Measurements from ENCODE around the gene ZMYM1.
"Not testable (repeated sequence)": the region's sequence is repeated elsewhere in the genome, so short reads cannot be mapped to it uniquely, and the experiment has no call there.

ZMYM1 gene

DNA sequence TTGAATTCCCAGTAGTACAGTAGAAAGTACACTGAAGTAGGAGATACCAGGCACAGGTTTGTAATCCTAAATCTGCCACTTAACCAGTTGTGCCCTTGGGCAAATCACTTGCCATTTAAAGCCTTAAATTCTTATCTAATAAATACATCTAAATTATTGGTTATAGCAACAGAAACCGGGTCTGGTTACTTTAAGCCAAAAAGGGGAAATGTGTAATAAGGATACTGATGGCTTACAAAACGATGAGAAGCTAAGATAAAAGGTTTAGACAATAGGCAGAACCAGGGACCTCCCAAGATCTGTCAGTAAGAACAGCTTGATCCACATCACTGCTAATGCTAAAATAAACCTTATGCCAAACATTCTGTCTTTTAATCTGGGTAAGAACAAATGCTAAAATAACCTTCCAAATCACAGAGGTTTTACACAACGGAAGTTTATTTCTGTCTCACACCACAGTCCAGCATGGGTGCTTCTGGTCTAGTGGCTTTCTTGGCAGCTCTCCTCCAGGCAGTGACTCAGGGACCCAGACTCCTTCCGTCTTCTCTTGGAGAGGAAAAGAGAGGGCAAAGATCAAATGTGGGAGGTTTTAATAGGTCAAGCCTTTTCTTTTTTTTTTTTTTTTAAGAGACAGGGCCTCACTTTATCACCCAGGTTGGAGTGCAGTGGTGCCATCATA, 16.5 kb upstream of the ZMYM1 start:
- no peaks in the 10 kb centered on the region for H3K36me3 ChIP-seq (replicated peaks)
- H3K27ac ChIP-seq = peak overlapping the region; percentile 22
- peak; percentile 82 for DNase-seq
- in situ Hi-C loops (cut with HindIII; ENCODE audit: low pct_ligation_motif_present, low sequenced_read_pairs) = no loop called here
- TF ChIP-seq, protein P1, sequence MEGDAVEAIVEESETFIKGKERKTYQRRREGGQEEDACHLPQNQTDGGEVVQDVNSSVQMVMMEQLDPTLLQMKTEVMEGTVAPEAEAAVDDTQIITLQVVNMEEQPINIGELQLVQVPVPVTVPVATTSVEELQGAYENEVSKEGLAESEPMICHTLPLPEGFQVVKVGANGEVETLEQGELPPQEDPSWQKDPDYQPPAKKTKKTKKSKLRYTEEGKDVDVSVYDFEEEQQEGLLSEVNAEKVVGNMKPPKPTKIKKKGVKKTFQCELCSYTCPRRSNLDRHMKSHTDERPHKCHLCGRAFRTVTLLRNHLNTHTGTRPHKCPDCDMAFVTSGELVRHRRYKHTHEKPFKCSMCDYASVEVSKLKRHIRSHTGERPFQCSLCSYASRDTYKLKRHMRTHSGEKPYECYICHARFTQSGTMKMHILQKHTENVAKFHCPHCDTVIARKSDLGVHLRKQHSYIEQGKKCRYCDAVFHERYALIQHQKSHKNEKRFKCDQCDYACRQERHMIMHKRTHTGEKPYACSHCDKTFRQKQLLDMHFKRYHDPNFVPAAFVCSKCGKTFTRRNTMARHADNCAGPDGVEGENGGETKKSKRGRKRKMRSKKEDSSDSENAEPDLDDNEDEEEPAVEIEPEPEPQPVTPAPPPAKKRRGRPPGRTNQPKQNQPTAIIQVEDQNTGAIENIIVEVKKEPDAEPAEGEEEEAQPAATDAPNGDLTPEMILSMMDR (IDR thresholded peaks at IDR 0.05; ENCODE audit: low read depth, low read length, missing control alignments) = no peak
- H3K4me3 ChIP-seq (ENCODE audit: low read depth, low read length) = no peak overlapping the region
- no peaks in the 10 kb centered on the region for H3K27me3 ChIP-seq (replicated peaks)

DNA sequence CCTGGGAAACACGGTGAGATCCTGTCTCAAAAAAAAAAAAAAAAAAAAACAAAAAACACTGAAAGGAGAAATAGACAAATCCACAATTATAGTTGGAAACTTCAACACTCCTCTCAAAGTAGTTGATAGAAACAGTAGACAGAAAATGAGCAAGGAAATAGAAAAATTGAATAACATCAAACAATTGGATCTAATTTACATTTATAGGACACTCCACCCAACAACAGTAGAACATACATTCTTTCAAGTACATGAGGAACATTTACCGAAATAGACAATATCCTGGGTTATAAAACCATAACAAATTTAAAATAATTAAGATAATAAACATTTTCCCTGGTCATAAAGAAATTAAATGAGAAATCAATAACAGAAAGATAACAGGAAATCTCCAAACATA, 14.9 kb upstream of the ZMYM1 start:
- H3K4me3 ChIP-seq (ENCODE audit: low read depth, low read length) = no peak overlapping the region
- TF ChIP-seq, protein P1 (IDR thresholded peaks at IDR 0.05; ENCODE audit: low read depth, low read length, missing control alignments) = no peak
- no peaks in the 10 kb centered on the region for H3K27me3 ChIP-seq (replicated peaks)
- in situ Hi-C loops (cut with HindIII; ENCODE audit: low pct_ligation_motif_present, low sequenced_read_pairs) = no loop called here
- H3K36me3 ChIP-seq (replicated peaks) = no peaks in the 10 kb centered on the region
- no peak for DNase-seq
- H3K27ac ChIP-seq = no peak overlapping the region

DNA sequence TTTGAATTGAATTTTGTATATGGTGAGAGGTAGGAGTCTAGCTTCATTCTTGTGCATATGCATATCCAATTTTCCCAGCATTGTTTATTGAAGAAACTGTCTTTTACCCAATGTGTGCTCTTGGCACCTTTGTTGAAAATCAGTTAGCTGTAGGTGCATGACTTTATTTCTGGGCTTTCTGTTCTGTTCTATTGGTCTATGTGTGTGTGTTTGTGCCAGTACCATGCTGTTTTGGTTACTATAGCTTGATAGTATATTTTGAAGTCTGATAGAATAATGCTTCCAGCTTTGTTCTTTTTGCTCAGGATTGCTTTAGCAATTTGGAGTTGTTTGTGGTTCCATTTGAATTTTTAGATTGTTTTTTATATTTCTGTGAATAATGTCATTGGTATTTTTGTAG, 9.4 kb upstream of the ZMYM1 start:
- no peak overlapping the region for H3K27ac ChIP-seq
- DNase-seq = no peak
- H3K27me3 ChIP-seq (replicated peaks) = no peaks in the 10 kb centered on the region
- TF ChIP-seq, protein P1 (IDR thresholded peaks at IDR 0.05; ENCODE audit: low read depth, low read length, missing control alignments) = no peak
- no peak overlapping the region for H3K4me3 ChIP-seq (ENCODE audit: low read depth, low read length)
- in situ Hi-C loops (cut with HindIII; ENCODE audit: low pct_ligation_motif_present, low sequenced_read_pairs) = no loop called here
- H3K36me3 ChIP-seq (replicated peaks) = no peaks in the 10 kb centered on the region

DNA sequence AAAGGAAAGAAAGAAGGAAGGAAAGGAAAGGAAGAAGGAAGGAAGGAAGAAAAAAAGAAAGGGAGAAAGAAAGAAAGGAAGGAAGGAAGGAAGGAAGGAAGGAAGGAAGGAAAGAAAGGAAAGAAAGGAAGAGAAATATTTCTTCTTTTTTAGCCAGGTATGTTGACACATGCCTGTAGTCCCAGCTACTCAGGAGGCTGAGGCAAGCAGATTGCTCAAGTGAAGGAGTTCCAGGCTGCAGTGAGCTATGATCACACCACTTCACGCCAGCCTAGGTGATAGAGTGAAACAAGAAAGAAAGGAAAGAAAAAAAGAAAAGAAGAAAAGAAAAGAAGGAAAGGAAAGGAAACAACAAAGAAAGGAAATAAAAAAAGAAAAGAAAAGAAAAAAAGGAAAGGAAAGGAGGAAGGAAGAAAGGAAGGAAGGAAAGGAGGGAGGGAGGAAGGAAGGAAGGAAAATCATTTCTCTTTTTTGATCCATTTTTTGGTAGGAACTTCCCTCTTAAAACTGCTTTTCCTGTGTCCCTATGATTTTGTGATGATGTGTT, 5.8 kb upstream of the ZMYM1 start:
- TF ChIP-seq, protein P1 (IDR thresholded peaks at IDR 0.05; ENCODE audit: low read depth, low read length, missing control alignments) = no peak
- Histone ChIP-seq H3K27me3 (replicated peaks) (no peaks in the 10 kb centered on the region), H3K4me3 (ENCODE audit: low read depth, low read length) (no peak overlapping the region), H3K36me3 (replicated peaks) (no peaks in the 10 kb centered on the region), H3K27ac (no peak overlapping the region)
- in situ Hi-C loops (cut with HindIII; ENCODE audit: low pct_ligation_motif_present, low sequenced_read_pairs) = no loop called here
- DNase-seq = no peak

DNA sequence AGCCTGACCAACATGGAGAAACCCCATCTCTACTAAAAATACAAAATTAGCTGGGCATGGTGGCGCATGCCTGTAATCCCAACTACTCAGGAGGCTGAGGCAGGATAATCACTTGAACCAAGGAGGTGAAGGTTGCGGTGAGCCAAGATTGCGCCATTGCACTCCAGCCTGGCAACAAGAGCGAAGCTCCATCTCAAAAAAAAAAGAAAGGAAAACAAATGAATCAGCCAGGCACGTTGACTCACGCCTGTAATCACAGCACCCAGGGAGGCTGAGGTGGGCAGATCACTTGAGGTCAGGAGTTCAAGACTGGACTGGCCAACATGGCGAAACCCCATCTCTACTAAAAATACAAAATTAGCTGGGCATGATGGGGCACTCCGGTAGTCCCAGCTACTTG, 2.8 kb upstream of the ZMYM1 start:
- in situ Hi-C loops (cut with HindIII; ENCODE audit: low pct_ligation_motif_present, low sequenced_read_pairs); H3K36me3 ChIP-seq (replicated peaks); H3K4me3 ChIP-seq (ENCODE audit: low read depth, low read length); H3K27me3 ChIP-seq (replicated peaks): not testable (repeated sequence)
- peak overlapping the region; percentile 14 for H3K27ac ChIP-seq
- DNase-seq = peak; percentile 83

DNA sequence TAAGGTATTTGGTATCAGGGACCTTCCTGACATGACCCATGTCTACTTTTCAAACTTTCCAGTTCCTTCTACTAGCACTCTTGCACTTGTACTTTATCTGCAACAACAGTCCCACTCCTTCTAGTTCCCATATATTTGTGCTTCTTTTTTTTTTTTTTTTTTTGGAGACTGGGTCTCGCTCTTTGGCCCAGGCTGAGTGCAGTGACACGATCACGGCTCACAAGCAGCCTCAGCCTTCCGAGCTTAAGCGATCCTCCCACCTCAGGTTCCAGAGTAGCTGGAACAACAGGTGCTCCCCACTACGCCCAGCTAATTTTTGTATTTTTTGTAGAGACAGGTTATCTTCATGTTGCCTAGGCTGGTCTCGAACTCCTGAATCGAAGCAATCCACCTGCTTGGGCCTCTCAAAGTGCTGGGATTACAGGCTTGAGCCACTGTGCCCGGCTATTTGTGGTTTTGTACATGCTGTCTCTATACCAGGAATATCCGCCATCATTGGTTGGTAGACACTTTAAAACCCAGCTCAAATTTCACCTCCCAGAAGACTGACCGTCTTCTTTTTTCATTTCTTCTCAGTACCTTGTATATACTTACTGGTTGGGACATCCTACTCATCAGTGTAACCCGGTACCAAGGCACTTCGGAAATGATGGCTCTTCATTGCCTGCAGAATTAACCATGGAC, 1.1 kb downstream of the ZMYM1 start:
- Histone ChIP-seq H3K4me3 (ENCODE audit: low read depth, low read length) (peak overlapping the region; percentile 84), H3K36me3 (replicated peaks) (no peaks in the 10 kb centered on the region), H3K27me3 (replicated peaks) (no peaks in the 10 kb centered on the region), H3K27ac (no peak overlapping the region)
- TF ChIP-seq, protein P1 (IDR thresholded peaks at IDR 0.05; ENCODE audit: low read depth, low read length, missing control alignments) = no peak
- DNase-seq = no peak
- in situ Hi-C loops (cut with HindIII; ENCODE audit: low pct_ligation_motif_present, low sequenced_read_pairs) = no loop called here

All from brain microvascular endothelial cell (primary cell).